ENCODE results near the gene FAM89A. TPM values are rescaled to one million over a fixed set of nuclear protein-coding genes. Genes with fewer than 3 reads are reported as not detected.
A peak's percentile ranks its signal among the peaks of the same experiment; 100 is the strongest.

The FAM89A gene
- total and polyA plus RNA-seq, 2 of the 13 experiments (the other 11 are each of a cell fraction or from before 2014, with no cell fraction given), result 0.35 to 0.44 TPM

GRCh38 chr1:230978491-230979388, 61.3 kb downstream of the FAM89A start, which contains the start of the genes ARV1 and TTC13 (continued):
- no peak for TF ChIP-seq ZBTB49 (CRISPR knock-in tag; IDR thresholded peaks at IDR 0.05; ENCODE audit: borderline replicate concordance)
- no peak for TF ChIP-seq RNF2 (conservative IDR thresholded peaks at IDR 0.05; ENCODE audit: low read depth)
- no peak for TF ChIP-seq SYNCRIP (IDR thresholded peaks at IDR 0.05; ENCODE audit: insufficient read depth, low read depth, low read length)
- TF ChIP-seq FIP1L1 (IDR thresholded peaks at IDR 0.05; ENCODE audit: borderline replicate concordance, insufficient read depth, low read depth, low read length), result 0 out of 2 replicates have a peak, but pooled peaks have one; percentile 79
- TF ChIP-seq STAT5B (CRISPR knock-in tag; IDR thresholded peaks at IDR 0.05), result no peak
- peak; percentile 82 for TF ChIP-seq ASH2L (IDR thresholded peaks at IDR 0.05; ENCODE audit: insufficient read length, low read depth, low read length)
- peak; percentile 61 for TF ChIP-seq RBM39 (IDR thresholded peaks at IDR 0.05; ENCODE audit: low read depth, low read length, poor library complexity, severe bottlenecking)
- no peak for TF ChIP-seq POLR2AphosphoS2 (IDR thresholded peaks at IDR 0.05; ENCODE audit: low read depth, low read length)
- peak; percentile 53; the same call in 1 of the 2 replicates for TF ChIP-seq ZSCAN5A (CRISPR knock-in tag; IDR thresholded peaks at IDR 0.05; ENCODE audit: borderline replicate concordance)
- TF ChIP-seq ERF (CRISPR knock-in tag; IDR thresholded peaks at IDR 0.05), result peak; percentile 94
- no peak for TF ChIP-seq ZNF841 (CRISPR knock-in tag; IDR thresholded peaks at IDR 0.05; ENCODE audit: borderline replicate concordance)
- TF ChIP-seq RERE (CRISPR knock-in tag; IDR thresholded peaks at IDR 0.05; ENCODE audit: low read depth), result no peak
- TF ChIP-seq ISL2 (CRISPR knock-in tag; IDR thresholded peaks at IDR 0.05), result 0 out of 2 replicates have a peak, but pooled peaks have one; percentile 23
- TF ChIP-seq ZBTB20 (CRISPR knock-in tag; IDR thresholded peaks at IDR 0.05; ENCODE audit: borderline replicate concordance, low read depth), result peak; percentile 62; the same call in 1 of the 2 replicates
- TF ChIP-seq ZNF34 (CRISPR knock-in tag; IDR thresholded peaks at IDR 0.05; ENCODE audit: borderline replicate concordance), result no peak
- peak; percentile 28; the same call in 1 of the 2 replicates for TF ChIP-seq ZNF343 (CRISPR knock-in tag; IDR thresholded peaks at IDR 0.05)
- TF ChIP-seq JUNB (CRISPR knock-in tag; IDR thresholded peaks at IDR 0.05; ENCODE audit: borderline replicate concordance), result no peak
- peak; percentile 94 for TF ChIP-seq KMT2A (CRISPR knock-in tag; IDR thresholded peaks at IDR 0.05)
- peak; percentile 97 for TF ChIP-seq SP4 (CRISPR knock-in tag; IDR thresholded peaks at IDR 0.05)

Data from HepG2 (cell line).